Coronary artery (tissue), 2 donors: ENCODE results near the gene MTHFD2L.
"Not testable (repeated sequence)": the region's sequence is repeated elsewhere in the genome, so short reads cannot be mapped to it uniquely, and the experiment has no call there.

ENCODE experiments used
- DNase-seq: peaks from one replicate; pipeline ENCODE4 v3.0.0-alpha.2; 2017; ENCODE audit warnings: low spot score
- H3K27ac ChIP-seq, 2 donors: fragments of 200-600 bp; sonication (generic); one replicate each; pipeline ENCODE4 v1.5.1; 2016 to 2019
- H3K4me3 ChIP-seq: fragments of 200-600 bp; sonication (generic); 2 replicates; pipeline ENCODE4 v1.5.1; 2016; ENCODE audit warnings: mild to moderate bottlenecking, moderate library complexity
- CTCF ChIP-seq: fragments of 200-600 bp; sonication (generic); IDR thresholded peaks from one replicate; pipeline ENCODE4 v1.5.1; 2019; ENCODE audit warnings: antibody characterized with exemption

Gene MTHFD2L

GRCh38 chr4:74205046-74205445 lies 47.1 kb downstream of the MTHFD2L start:
- H3K4me3 ChIP-seq = no peak overlapping the region
- TF ChIP-seq CTCF = no peak
- H3K27ac ChIP-seq = no peak overlapping the region
- DNase-seq = no peak

- Histone ChIP-seq H3K4me3 (no peak overlapping the region), H3K27ac (peak overlapping the region; percentile 12 to 68)
- TF ChIP-seq CTCF = no peak
- DNase-seq = no peak
These were observed 47.6 kb downstream of the MTHFD2L start for GRCh38 chr4:74205559-74205958.

GRCh38 chr4:74206088-74206825 lies 48.3 kb downstream of the MTHFD2L start:
- no peak for TF ChIP-seq CTCF
- H3K4me3 ChIP-seq = peak overlapping the region; percentile 31
- H3K27ac ChIP-seq = peak overlapping the region; percentile 68 to 76
- DNase-seq = no peak

GRCh38 chr4:74214457-74215159 lies 56.7 kb downstream of the MTHFD2L start:
- not testable (repeated sequence) for DNase-seq, H3K27ac ChIP-seq, H3K4me3 ChIP-seq

GRCh38 chr4:74215236-74215635 lies 57.3 kb downstream of the MTHFD2L start:
- not testable (repeated sequence) for H3K4me3 ChIP-seq, DNase-seq, H3K27ac ChIP-seq

GRCh38 chr4:74217365-74217764 lies 59.4 kb downstream of the MTHFD2L start:
- no peak for DNase-seq
- no peak for TF ChIP-seq CTCF
- no peak overlapping the region for H3K4me3 ChIP-seq
- no peak overlapping the region for H3K27ac ChIP-seq

- DNase-seq = no peak
- TF ChIP-seq CTCF = no peak
- Histone ChIP-seq H3K27ac (no peak overlapping the region), H3K4me3 (no peak overlapping the region)
These were observed 60.3 kb downstream of the MTHFD2L start for GRCh38 chr4:74218201-74218600.

- DNase-seq = no peak
- TF ChIP-seq CTCF = no peak
- Histone ChIP-seq H3K27ac (no peak overlapping the region), H3K4me3 (no peak overlapping the region)
These were observed 61.3 kb downstream of the MTHFD2L start for GRCh38 chr4:74219240-74219639.
